Kidney (tissue), 14 donors: ENCODE measurements around the gene MACROD2. TPM values are rescaled to one million over a fixed set of nuclear protein-coding genes. Genes with fewer than 3 reads are reported as not detected.

ENCODE experiments used
- DNase-seq, 5 donors: peaks; one replicate each; pipeline ENCODE4 v3.0.0-alpha.2; 2013 to 2020
- FAIRE-seq: peaks from 2 replicates; lab custom pipeline; 2012; peaks lifted over from hg19 to GRCh38; lab: Jason Lieb, UNC
- H3K27ac ChIP-seq, 2 donors: one replicate each; pipeline ENCODE4 v1.7.0; 2013; ENCODE audit warnings: low read depth in 2 of 2, low read length in 2 of 2, inconsistent platforms in 1 of 2
- H3K27me3 ChIP-seq: one replicate; pipeline ENCODE4 v1.7.1; 2013; ENCODE audit warnings: low read length, inconsistent platforms; ENCODE audit not compliant: control insufficient read depth, insufficient read depth
- H3K36me3 ChIP-seq, 3 donors: one replicate each; pipeline versions ENCODE4 v1.7.0 to v1.7.1; 2013; ENCODE audit warnings: low read length in 3 of 3, control low read depth in 1 of 3, inconsistent platforms in 1 of 3; ENCODE audit not compliant: insufficient read depth in 3 of 3, control insufficient read depth in 2 of 3
- H3K4me1 ChIP-seq, 3 donors: one replicate each; pipeline versions ENCODE4 v1.7.0 to v1.7.1; 2013; ENCODE audit warnings: low read length in 3 of 3, inconsistent platforms in 1 of 3, low read depth in 1 of 3; ENCODE audit not compliant: control insufficient read depth in 2 of 3, insufficient read depth in 2 of 3
- H3K4me3 ChIP-seq, 3 donors: one replicate each; pipeline versions ENCODE4 v1.7.0 to v1.8.1; 2013; ENCODE audit warnings: low read length in 3 of 3, control low read depth in 1 of 3, inconsistent platforms in 1 of 3
- H3K9ac ChIP-seq, 3 donors: one replicate each; pipeline versions ENCODE4 v1.7.0 to v1.7.1; 2013; ENCODE audit warnings: low read length in 3 of 3, control low read depth in 1 of 3, inconsistent platforms in 1 of 3
- H3K9me3 ChIP-seq, 3 donors: one replicate each; pipeline versions ENCODE4 v1.7.0 to v1.7.1; 2013; ENCODE audit warnings: low read length in 3 of 3, control low read depth in 1 of 3, inconsistent platforms in 1 of 3; ENCODE audit not compliant: control insufficient read depth in 2 of 3, insufficient read depth in 1 of 3
- CTCF ChIP-seq: IDR thresholded peaks from 3 replicates; pipeline ENCODE4 v1.5.1; 2012; ENCODE audit warnings: mild to moderate bottlenecking, moderate library complexity, borderline replicate concordance; ENCODE audit not compliant: insufficient read depth; ENCODE audit errors: extremely low read depth
- intact Hi-C: fragments of 100-400 bp; cut with DNase I; formaldehyde crosslinking; loops from one replicate; pipeline ENCODE4 v1.11.1; 2022
- polyA plus RNA-seq: library from polyadenylated mRNA; stranded (reverse); fragments of 350-450 nt; fragmentation: Illumina TruSeq; extraction: RNeasy Lipid Tissue Mini Kit (QIAGEN cat#74804); gene quantifications from one replicate; pipeline ENCODE4 v1.2.3, GENCODE V29; 2014; ENCODE audit warnings: low read depth, low replicate concordance; ENCODE audit not compliant: insufficient read depth
- total RNA-seq: library from RNA; stranded (reverse); fragmentation: NEBNext Ultra II Directional; extraction: Animal tissue kit (Norgen Biotek cat#: 25700); gene quantifications from one replicate; pipeline ENCODE4 v1.2.1, GENCODE V29; 2021
- donor health status: control.
- donor health status: control.
- donor health status: control.
- donor health status: control.
- donor health status: control.
- donor health status: DM: yes; HTN: yes; CAD: no.
- donor health status: Normal renal cell carcinoma (clear cell type).

Gene MACROD2
- total and polyA plus RNA-seq, 2 donors from 2014 or later = 3.0 to 10.0 TPM

- Histone ChIP-seq H3K36me3 (no peaks in the 10 kb centered on the region), H3K4me1 (peaks cover 0 to 4% (median 0%) of the 10 kb centered on the region in 3 donors), H3K9me3 (no peaks in the 10 kb centered on the region), H3K4me3 (no peak overlapping the region), H3K9ac (no peak overlapping the region), H3K27me3 (no peaks in the 10 kb centered on the region), H3K27ac (no peak overlapping the region)
- no peak for TF ChIP-seq CTCF
- no peak for FAIRE-seq
- peak in 4 of 5 donors; percentile 75 to 87 (median 80) for DNase-seq
- intact Hi-C loops = no loop called here
These were observed 1764.8 kb downstream of the MACROD2 start for GRCh38 chr20:15760001-15760621.

- DNase-seq = no peak
- Histone ChIP-seq H3K4me3 (no peak overlapping the region), H3K27ac (no peak overlapping the region), H3K36me3 (no peaks in the 10 kb centered on the region), H3K9me3 (no peaks in the 10 kb centered on the region), H3K4me1 (peaks cover 0 to 4% (median 0%) of the 10 kb centered on the region in 3 donors), H3K27me3 (no peaks in the 10 kb centered on the region), H3K9ac (no peak overlapping the region)
- FAIRE-seq = no peak
- intact Hi-C loops = no loop called here
- no peak for TF ChIP-seq CTCF
These were observed 1768.0 kb downstream of the MACROD2 start for GRCh38 chr20:15763366-15763765.

- Histone ChIP-seq H3K36me3 (no peaks in the 10 kb centered on the region), H3K27me3 (no peaks in the 10 kb centered on the region), H3K27ac (no peak overlapping the region), H3K4me3 (no peak overlapping the region), H3K9ac (no peak overlapping the region), H3K4me1 (no peaks in the 10 kb centered on the region), H3K9me3 (no peaks in the 10 kb centered on the region)
- TF ChIP-seq CTCF = no peak
- FAIRE-seq = no peak
- intact Hi-C loops = no loop called here
- no peak for DNase-seq
These were observed 1772.3 kb downstream of the MACROD2 start for GRCh38 chr20:15767586-15767985.
